Spinal cord (tissue), 10 donors: ENCODE results near the gene OLFM1. TPM values are rescaled to one million over a fixed set of nuclear protein-coding genes. Genes with fewer than 3 reads are reported as not detected.

Experiments used
- DNase-seq, 6 donors: peaks; one replicate each; pipeline versions ENCODE4 v3.0.0 to v3.0.0-alpha.2; 2013 to 2015; ENCODE audit warnings: low spot score in 6 of 6, low read depth in 4 of 6
- H3K27ac ChIP-seq: one replicate; pipeline ENCODE4 v1.5.1; 2013; ENCODE audit warnings: low read depth, low read length, control low read depth
- H3K27me3 ChIP-seq: one replicate; pipeline ENCODE4 v1.6.1; 2013; ENCODE audit warnings: low read length; ENCODE audit not compliant: control insufficient read depth, insufficient read depth
- H3K36me3 ChIP-seq: one replicate; pipeline ENCODE4 v1.6.1; 2013; ENCODE audit warnings: low read length; ENCODE audit not compliant: control insufficient read depth, insufficient read depth
- H3K4me1 ChIP-seq: one replicate; pipeline ENCODE4 v1.6.1; 2013; ENCODE audit warnings: low read length; ENCODE audit not compliant: control insufficient read depth, insufficient read depth
- H3K4me3 ChIP-seq: one replicate; pipeline ENCODE4 v1.5.1; 2013; ENCODE audit warnings: low read depth, low read length, control low read depth
- H3K9me3 ChIP-seq: one replicate; pipeline ENCODE4 v1.6.1; 2013; ENCODE audit warnings: low read length; ENCODE audit not compliant: control insufficient read depth, insufficient read depth
- WGBS: methylation state at CpG from one replicate; pipeline ENCODE4 v1.1.5; 2013; ENCODE audit warnings: missing lambda C conversion rate; ENCODE audit not compliant: insufficient coverage; 5-methylcytosine and 5-hydroxymethylcytosine counted together
- long read RNA-seq, 4 donors: transcript quantifications; one replicate each; lab custom pipeline, GENCODE V29; 2026
- polyA plus RNA-seq, 2 donors: library from polyadenylated mRNA; unstranded; fragments of 120-200 nt; gene quantifications; one replicate each; pipeline ENCODE4 v1.2.1, GENCODE V29; 2013; ENCODE audit not compliant: insufficient read length in 2 of 2
- total RNA-seq, 2 donors: library from RNA; depleted of rRNA in 1 of 2; stranded (reverse); fragments of 120-200 nt in 1 of 2; fragments of >200 nt in 1 of 2; gene quantifications; one replicate each; pipeline versions ENCODE4 v1.2.3 to v1.2.4, GENCODE V29; 2013 to 2014
- donor health status: healthy.

Gene OLFM1
- total RNA-seq (100 to 1,000 TPM in 1 of 2 donors, 10 to 100 TPM in 1; 52.5 to 125 TPM), polyA plus RNA-seq (100 to 1,000 TPM; 285 to 321 TPM)
- long read RNA-seq, donor 1, transcript OLFM1-204 (6 exons, 2,444 nt) = minor isoform, 37 of 245 reads
- long read RNA-seq, donor 1, transcript OLFM1-202 (4 exons, 1,014 nt) = major isoform, 50 of 245 reads
- long read RNA-seq, donor 1, transcript OLFM1-208 (4 exons, 1,057 nt) = minor isoform, 46 of 245 reads
- long read RNA-seq, donor 1, transcript OLFM1-201 (6 exons, 2,591 nt) = minor isoform, 25 of 245 reads
- long read RNA-seq, donor 1, partial matches to known transcripts = 86 of 245 reads
- long read RNA-seq, donor 1, other reads (novel, unspliced or antisense) = 0 of 245 reads
- long read RNA-seq, donor 2, transcript OLFM1-201 (6 exons, 2,591 nt) = minor isoform, 10 of 58 reads
- long read RNA-seq, donor 2, transcript OLFM1-204 (6 exons, 2,444 nt) = minor isoform, 14 of 58 reads
- long read RNA-seq, donor 2, transcript OLFM1-208 (4 exons, 1,057 nt) = minor isoform, 10 of 58 reads
- long read RNA-seq, donor 2, transcript OLFM1-202 (4 exons, 1,014 nt) = major isoform, 23 of 58 reads
- long read RNA-seq, donor 2, partial matches to known transcripts = 0 of 58 reads
- long read RNA-seq, donor 2, other reads (novel, unspliced or antisense) = 0 of 58 reads
- long read RNA-seq, donor 3, transcript OLFM1-204 (6 exons, 2,444 nt) = minor isoform, 14 of 80 reads
- long read RNA-seq, donor 3, transcript OLFM1-202 (4 exons, 1,014 nt) = minor isoform, 17 of 80 reads
- long read RNA-seq, donor 3, transcript OLFM1-208 (4 exons, 1,057 nt) = major isoform, 27 of 80 reads
- long read RNA-seq, donor 3, transcript OLFM1-201 (6 exons, 2,591 nt) = minor isoform, 14 of 80 reads
- long read RNA-seq, donor 3, partial matches to known transcripts = 7 of 80 reads
- long read RNA-seq, donor 3, other reads (novel, unspliced or antisense) = 0 of 80 reads
- long read RNA-seq, donor 4, partial matches to known transcripts = 0 of 8 reads
- long read RNA-seq, donor 4, other reads (novel, unspliced or antisense) = 0 of 8 reads

GRCh38 chr9:135087489-135087792 is at the start of gene OLFM1:
TSS of gene OLFM1 (plus strand) at chr9:135087668. CDS start at chr9:135087990, 322 bp downstream.
- peak in 5 of 6 donors; percentile 61 to 96 (median 73) for DNase-seq
- no peaks in the 10 kb centered on the region for H3K9me3 ChIP-seq
- peaks cover 48% of the 10 kb centered on the region for H3K4me1 ChIP-seq
- WGBS = 0% methylated on average over 40 of the region's 40 CpGs
- no peak within 1 kb of the TSS for H3K27ac ChIP-seq
- peaks cover 28% of the 10 kb centered on the region for H3K27me3 ChIP-seq
- peak within 1 kb of the TSS; percentile 26 for H3K4me3 ChIP-seq
- peaks cover 30% of the 10 kb centered on the region for H3K36me3 ChIP-seq

- H3K27ac ChIP-seq = no peak overlapping the region
- H3K4me1 ChIP-seq = peaks cover 3% of the 10 kb centered on the region
- no peak overlapping the region for H3K4me3 ChIP-seq
- no peaks in the 10 kb centered on the region for H3K27me3 ChIP-seq
- DNase-seq = no peak
- 77% methylated on average over 11 of the region's 13 CpGs for WGBS
- H3K36me3 ChIP-seq = no peaks in the 10 kb centered on the region
- H3K9me3 ChIP-seq = no peaks in the 10 kb centered on the region
Measured at GRCh38 chr9:135038331-135038730, 49.1 kb upstream of the OLFM1 start.

GRCh38 chr9:135038826-135039225 is 48.6 kb upstream of the OLFM1 start:
- 79% methylated on average over 1 of the region's 3 CpGs for WGBS
- Histone ChIP-seq H3K27me3 (no peaks in the 10 kb centered on the region), H3K9me3 (no peaks in the 10 kb centered on the region), H3K27ac (no peak overlapping the region), H3K36me3 (no peaks in the 10 kb centered on the region), H3K4me3 (no peak overlapping the region), H3K4me1 (peaks cover 3% of the 10 kb centered on the region)
- DNase-seq = no peak

GRCh38 chr9:135039266-135039870 is 48.1 kb upstream of the OLFM1 start:
- Histone ChIP-seq H3K27me3 (no peaks in the 10 kb centered on the region), H3K9me3 (no peaks in the 10 kb centered on the region), H3K27ac (no peak overlapping the region), H3K36me3 (no peaks in the 10 kb centered on the region), H3K4me3 (no peak overlapping the region), H3K4me1 (peaks cover 3% of the 10 kb centered on the region)
- no peak for DNase-seq
- 83% methylated on average over 14 of the region's 14 CpGs for WGBS

GRCh38 chr9:135039916-135040645 is 47.4 kb upstream of the OLFM1 start:
- WGBS = 76% methylated on average over 6 of the region's 9 CpGs
- no peaks in the 10 kb centered on the region for H3K36me3 ChIP-seq
- DNase-seq = no peak
- H3K9me3 ChIP-seq = no peaks in the 10 kb centered on the region
- H3K27ac ChIP-seq = no peak overlapping the region
- no peaks in the 10 kb centered on the region for H3K27me3 ChIP-seq
- peaks cover 3% of the 10 kb centered on the region for H3K4me1 ChIP-seq
- H3K4me3 ChIP-seq = no peak overlapping the region

GRCh38 chr9:135040892-135041291 is 46.6 kb upstream of the OLFM1 start:
- Histone ChIP-seq H3K4me3 (no peak overlapping the region), H3K27me3 (no peaks in the 10 kb centered on the region), H3K4me1 (peaks cover 3% of the 10 kb centered on the region), H3K9me3 (no peaks in the 10 kb centered on the region), H3K27ac (no peak overlapping the region), H3K36me3 (no peaks in the 10 kb centered on the region)
- no peak for DNase-seq
- 80% methylated on average over 13 of the region's 16 CpGs for WGBS

- DNase-seq = no peak
Measured at GRCh38 chr9:135043345-135043744, 44.1 kb upstream of the OLFM1 start.

GRCh38 chr9:135045264-135045927 is 42.1 kb upstream of the OLFM1 start:
- Histone ChIP-seq H3K36me3 (no peaks in the 10 kb centered on the region), H3K9me3 (no peaks in the 10 kb centered on the region), H3K4me3 (no peak overlapping the region), H3K27me3 (no peaks in the 10 kb centered on the region), H3K4me1 (peaks cover 18% of the 10 kb centered on the region), H3K27ac (no peak overlapping the region)
- DNase-seq = no peak
- 92% methylated on average over 25 of the region's 25 CpGs for WGBS

More at GRCh38 chr9:135043345-135043744, 44.1 kb upstream of the OLFM1 start:
- H3K4me1 ChIP-seq = peaks cover 2% of the 10 kb centered on the region
- H3K4me3 ChIP-seq = no peak overlapping the region
- WGBS = 98% methylated on average over 6 of the region's 11 CpGs
- no peaks in the 10 kb centered on the region for H3K36me3 ChIP-seq
- H3K27me3 ChIP-seq = no peaks in the 10 kb centered on the region
- H3K27ac ChIP-seq = no peak overlapping the region
- no peaks in the 10 kb centered on the region for H3K9me3 ChIP-seq
